GM12878 (cell line): ENCODE data around the gene DNAJC16. TPM values are rescaled to one million over a fixed set of nuclear protein-coding genes. Genes with fewer than 3 reads are reported as not detected.

ENCODE experiments used
- ATAC-seq: fragments of 200-7000 bp; cut with Tn5 transposase; 3 replicates; pipeline ENCODE4 v1.9.1; 2020; ENCODE audit warnings: mild to moderate bottlenecking, moderate library complexity
- BruUV-seq: library from RNA; stranded (reverse); fragments of 400-500 nt; replicated peaks from 2 replicates; lab custom pipeline; 2021; lab: Mats Ljungman, UMichigan
- CTCF ChIA-PET: fragments of 300-600 bp; sonication (Branson Sonifier 250); formaldehyde crosslinking; extraction: SDS; loops from one replicate; lab custom pipeline; 2021; ENCODE audit warnings: inconsistent platforms; lab: Yijun Ruan, JAX
- POLR2A ChIA-PET: fragments of 350-600 bp; formaldehyde crosslinking; extraction: SDS; loops from one replicate; lab custom pipeline; 2021; ENCODE audit warnings: inconsistent platforms; lab: Charles Lee
- RAD21 ChIA-PET: fragments of 300-600 bp; sonication (Branson Sonifier 250); formaldehyde crosslinking; loops from one replicate; lab custom pipeline; 2023; ENCODE audit warnings: antibody characterized with exemption; ENCODE audit not compliant: unreplicated experiment; lab: Charles Lee
- SMC1A ChIA-PET: fragments of 300-600 bp; sonication (Branson Sonifier 250); formaldehyde crosslinking; loops from one replicate; lab custom pipeline; 2023; ENCODE audit not compliant: unreplicated experiment, uncharacterized antibody; lab: Charles Lee
- DNase-seq: peaks from one replicate; pipeline ENCODE4 v3.0.0-alpha.2; 2011; ENCODE audit warnings: low read depth, low spot score
- FAIRE-seq: peaks from 3 replicates; lab custom pipeline; 2011; peaks lifted over from hg19 to GRCh38; lab: Jason Lieb, UNC
- H2AFZ ChIP-seq: 2 replicates; pipeline ENCODE4 v1.6.0; 2011; ENCODE audit warnings: low read depth, low read length, control low read depth; ENCODE audit not compliant: control insufficient read depth
- H3K27ac ChIP-seq: 2 replicates; pipeline ENCODE4 v1.5.1; 2011; ENCODE audit warnings: control low read depth; ENCODE audit not compliant: control insufficient read depth, insufficient read depth
- H3K27me3 ChIP-seq, 2 experiments: replicated peaks in 1 of 2; 2 replicates each; pipeline versions ENCODE4 v1.6.0 to v1.6.1; 2011; ENCODE audit warnings: low read length in 1 of 2; ENCODE audit not compliant: control insufficient read depth in 2 of 2, insufficient read depth in 2 of 2
- H3K36me3 ChIP-seq, 2 experiments: 2 replicates each; pipeline ENCODE4 v1.5.1; 2011; ENCODE audit warnings: low read length in 1 of 2; ENCODE audit not compliant: control insufficient read depth in 2 of 2, insufficient read depth in 2 of 2
- H3K4me1 ChIP-seq: 2 replicates; pipeline ENCODE4 v1.6.1; 2011; ENCODE audit warnings: mild to moderate bottlenecking, low read length, moderate library complexity, mixed read lengths; ENCODE audit not compliant: control insufficient read depth, insufficient read depth
- H3K4me2 ChIP-seq: 2 replicates; pipeline ENCODE4 v1.6.0; 2011; ENCODE audit warnings: control low read depth; ENCODE audit not compliant: control insufficient read depth, insufficient read depth
- H3K4me3 ChIP-seq: fragments of 200-600 bp; sonication (generic); 2 replicates; pipeline ENCODE4 v1.5.1; 2016
- H3K79me2 ChIP-seq: 2 replicates; pipeline ENCODE4 v1.6.0; 2011; ENCODE audit warnings: low read length; ENCODE audit not compliant: control insufficient read depth, insufficient read depth
- H3K9ac ChIP-seq: 2 replicates; pipeline ENCODE4 v1.8.0; 2011; ENCODE audit warnings: low read length, control low read depth, mixed read lengths; ENCODE audit not compliant: control insufficient read depth, insufficient read depth
- H3K9me3 ChIP-seq: replicated peaks from 3 replicates; pipeline ENCODE4 v1.5.1; 2011; ENCODE audit warnings: mild to moderate bottlenecking, low read length; ENCODE audit not compliant: control insufficient read depth, insufficient read depth
- H4K20me1 ChIP-seq: 2 replicates; pipeline ENCODE4 v1.6.0; 2011; ENCODE audit not compliant: control insufficient read depth, insufficient read depth
- NR2C2 ChIP-seq: IDR thresholded peaks from 2 replicates; pipeline ENCODE4 v1.6.1; 2011; ENCODE audit warnings: borderline replicate concordance, low read depth; ENCODE audit not compliant: control insufficient read depth, insufficient read length
- POLR2AphosphoS2 ChIP-seq: IDR thresholded peaks from 2 replicates; pipeline ENCODE4 v1.6.1; 2011; ENCODE audit warnings: low read depth, mild to moderate bottlenecking, low read length, improper control_type of control experiment, moderate library complexity
- PRDM15 ChIP-seq: fragments of 450-650 bp; formaldehyde crosslinking; IDR thresholded peaks from 2 replicates; pipeline ENCODE4 v1.4.0; 2020; ENCODE audit warnings: mild to moderate bottlenecking, moderate library complexity
- WGBS: methylation state at CpG from one replicate; pipeline ENCODE4 v1.1.6; 2016; ENCODE audit warnings: low lambda C conversion rate; ENCODE audit not compliant: insufficient replicate concordance, insufficient coverage; ENCODE audit errors: missing lambda C conversion rate; 5-methylcytosine and 5-hydroxymethylcytosine counted together
- in situ Hi-C: fragments of 300-500 bp; cut with MboI; formaldehyde crosslinking; loops from 9 replicates; pipeline ENCODE4 v1.14.3; 2018; ENCODE audit warnings: mixed read lengths
- intact Hi-C: fragments of 100-400 bp; cut with micrococcal nuclease; formaldehyde crosslinking; loops from one replicate; pipeline ENCODE4 v1.14.2; 2022; ENCODE audit not compliant: unreplicated experiment
- polyA plus RNA-seq, 11 experiments: library from polyadenylated mRNA; depleted of rRNA in 4 of 11; unstranded in 6 of 11; stranded (reverse) in 5 of 11; fragments of >200 nt; fragmentation: Nextera tagmentation in 4 of 11; fragmentation: Illumina TruSeq in 1 of 11; extraction: Ambion mirVana in 4 of 11; extraction: Trizol in 1 of 11; gene quantifications; 1 replicate in 1 of 11; 2 replicates in 10 of 11; pipeline versions ENCODE4 v1.2.1 to v1.2.3, GENCODE V29; 2011 to 2016; ENCODE audit warnings: inconsistent platforms in 2 of 11, missing spikeins in 2 of 11, low read depth in 1 of 11
- total RNA-seq, 4 experiments: library from RNA; depleted of rRNA in 3 of 4; stranded (reverse); fragments of >200 nt in 3 of 4; fragmentation: Illumina TruSeq in 1 of 4; extraction: Trizol in 1 of 4; gene quantifications; 2 replicates each; pipeline versions ENCODE4 v1.2.1 to v1.2.3, GENCODE V29; 2013 to 2021
- TF ChIP-seq, protein P1 (sequence below): fragments of 450-650 bp; IDR thresholded peaks from 2 replicates; pipeline ENCODE4 v1.6.1; 2017; ENCODE audit warnings: mild to moderate bottlenecking, moderate library complexity

DNAJC16 gene
- total and polyA plus RNA-seq, 10 of the 15 experiments (the other 5 are each of a cell fraction or from before 2014, with no cell fraction given) = 2.4 to 12.7 (median 7.8) TPM

DNA sequence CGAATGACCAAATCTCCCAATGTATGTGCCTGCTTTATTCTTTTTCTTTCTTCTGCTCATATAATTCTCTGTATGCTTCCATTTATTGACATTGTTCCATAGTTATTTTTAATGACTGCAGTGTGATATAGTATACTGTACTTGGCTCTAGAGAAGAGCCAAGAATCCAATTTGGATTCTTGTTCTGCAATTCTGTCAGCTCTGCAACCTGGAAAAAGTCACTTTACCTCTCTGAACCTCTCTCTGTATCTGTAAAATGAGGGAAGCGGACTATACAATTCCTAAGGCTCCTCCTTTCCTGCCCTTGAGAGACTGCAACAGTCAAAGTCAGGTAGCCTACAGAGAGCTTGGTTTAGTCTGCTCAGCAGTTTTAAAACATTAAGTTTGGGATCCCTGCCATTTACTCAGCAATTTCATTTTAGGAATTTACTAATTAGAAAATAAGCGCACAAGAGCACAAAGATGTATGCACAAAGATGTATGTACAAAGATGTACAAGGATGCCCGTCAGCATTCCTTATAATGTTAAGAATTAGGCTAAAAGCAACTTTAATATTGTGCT lies 14.7 kb downstream of the DNAJC16 start:
- no peaks in the 10 kb centered on the region for H3K9me3 ChIP-seq
- in situ Hi-C loops = no loop called here
- H2AFZ ChIP-seq = no peak overlapping the region
- DNase-seq (no peak), ATAC-seq (no peak), FAIRE-seq (no peak)
- intact Hi-C loops = no loop called here
- H3K27ac ChIP-seq = no peak overlapping the region
- BruUV-seq = no TSS peak
- H3K4me3 ChIP-seq = no peak overlapping the region
- 96% methylated on average over 4 of the region's 4 CpGs for WGBS
- no peak overlapping the region for H3K9ac ChIP-seq
- ChIA-PET RAD21 (no interaction called here), SMC1A (interaction anchor here (0.6 to 1.1 kb wide), 2 partner anchors 13 to 14 kb away, joined by 3 to 5 read pairs; partner anchors contain the start of gene DNAJC16), POLR2A (no interaction called here), CTCF (no interaction called here)
- H3K4me1 ChIP-seq = no peaks in the 10 kb centered on the region
- no peaks in the 10 kb centered on the region for H3K27me3 ChIP-seq
- no peak overlapping the region for H3K4me2 ChIP-seq
- peaks cover 0 to 25% of the 10 kb centered on the region in 2 experiments; a peak in 3 of 4 replicates for H3K36me3 ChIP-seq
- no peak for TF ChIP-seq NR2C2
- no peak for TF ChIP-seq PRDM15 (CRISPR knock-in tag)
- TF ChIP-seq, protein P1, sequence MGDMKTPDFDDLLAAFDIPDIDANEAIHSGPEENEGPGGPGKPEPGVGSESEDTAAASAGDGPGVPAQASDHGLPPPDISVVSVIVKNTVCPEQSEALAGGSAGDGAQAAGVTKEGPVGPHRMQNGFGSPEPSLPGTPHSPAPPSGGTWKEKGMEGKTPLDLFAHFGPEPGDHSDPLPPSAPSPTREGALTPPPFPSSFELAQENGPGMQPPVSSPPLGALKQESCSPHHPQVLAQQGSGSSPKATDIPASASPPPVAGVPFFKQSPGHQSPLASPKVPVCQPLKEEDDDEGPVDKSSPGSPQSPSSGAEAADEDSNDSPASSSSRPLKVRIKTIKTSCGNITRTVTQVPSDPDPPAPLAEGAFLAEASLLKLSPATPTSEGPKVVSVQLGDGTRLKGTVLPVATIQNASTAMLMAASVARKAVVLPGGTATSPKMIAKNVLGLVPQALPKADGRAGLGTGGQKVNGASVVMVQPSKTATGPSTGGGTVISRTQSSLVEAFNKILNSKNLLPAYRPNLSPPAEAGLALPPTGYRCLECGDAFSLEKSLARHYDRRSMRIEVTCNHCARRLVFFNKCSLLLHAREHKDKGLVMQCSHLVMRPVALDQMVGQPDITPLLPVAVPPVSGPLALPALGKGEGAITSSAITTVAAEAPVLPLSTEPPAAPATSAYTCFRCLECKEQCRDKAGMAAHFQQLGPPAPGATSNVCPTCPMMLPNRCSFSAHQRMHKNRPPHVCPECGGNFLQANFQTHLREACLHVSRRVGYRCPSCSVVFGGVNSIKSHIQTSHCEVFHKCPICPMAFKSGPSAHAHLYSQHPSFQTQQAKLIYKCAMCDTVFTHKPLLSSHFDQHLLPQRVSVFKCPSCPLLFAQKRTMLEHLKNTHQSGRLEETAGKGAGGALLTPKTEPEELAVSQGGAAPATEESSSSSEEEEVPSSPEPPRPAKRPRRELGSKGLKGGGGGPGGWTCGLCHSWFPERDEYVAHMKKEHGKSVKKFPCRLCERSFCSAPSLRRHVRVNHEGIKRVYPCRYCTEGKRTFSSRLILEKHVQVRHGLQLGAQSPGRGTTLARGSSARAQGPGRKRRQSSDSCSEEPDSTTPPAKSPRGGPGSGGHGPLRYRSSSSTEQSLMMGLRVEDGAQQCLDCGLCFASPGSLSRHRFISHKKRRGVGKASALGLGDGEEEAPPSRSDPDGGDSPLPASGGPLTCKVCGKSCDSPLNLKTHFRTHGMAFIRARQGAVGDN = no peak
- no peak for TF ChIP-seq POLR2AphosphoS2
- H3K79me2 ChIP-seq = no peaks in the 10 kb centered on the region
- no peaks in the 10 kb centered on the region for H4K20me1 ChIP-seq
